HepG2 (cell line): Measurements from ENCODE around the gene RPS25.

ENCODE experiments used
- NR2F6 ChIP-seq, 2 experiments: IDR thresholded peaks; 2 replicates each; pipeline ENCODE4 v1.6.1; 2016; ENCODE audit warnings: antibody characterized with exemption in 1 of 2, mild to moderate bottlenecking in 1 of 2
- SOX6 ChIP-seq, 2 experiments: fragments of 450-650 bp in 1 of 2; sonication (generic) in 1 of 2; formaldehyde crosslinking in 1 of 2; IDR thresholded peaks; 2 replicates each; pipeline versions ENCODE4 v1.4.0 to v1.6.1; 2017 to 2020; ENCODE audit warnings: antibody characterized with exemption in 1 of 2, mild to moderate bottlenecking in 1 of 2, missing genetic modification reagents in 1 of 2

DNA sequence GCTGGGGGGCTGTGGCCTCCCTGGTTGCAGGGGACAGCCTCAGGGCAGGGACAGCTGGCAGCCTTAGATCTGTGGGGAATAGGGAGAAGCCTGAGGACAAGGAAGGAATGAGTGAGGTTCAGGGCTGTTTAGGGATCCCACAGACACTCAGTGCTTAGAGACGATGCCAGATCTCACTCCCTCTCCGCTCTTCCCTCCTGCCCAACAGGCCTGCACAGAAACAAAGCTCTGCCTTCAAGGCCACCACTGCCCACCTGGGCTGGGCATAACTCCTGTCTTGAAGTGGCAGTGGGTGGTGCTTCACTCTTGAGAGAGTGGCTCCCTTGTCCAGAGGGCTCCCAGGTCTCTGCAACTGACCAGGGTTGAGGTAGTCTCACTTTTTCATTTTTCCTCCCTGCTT, 33.3 kb downstream of the RPS25 start:
- TF ChIP-seq SOX6 (IDR thresholded peaks at IDR 0.05) (no peak), SOX6 (CRISPR knock-in tag; IDR thresholded peaks at IDR 0.05) (no peak), NR2F6 (IDR thresholded peaks at IDR 0.05) (no peak), NR2F6 (CRISPR knock-in tag; IDR thresholded peaks at IDR 0.05) (no peak)
